LoVo (cell line): Measurements from ENCODE around the gene MGAT4B.

Experiments used
- DNase-seq: peaks from one replicate; pipeline ENCODE4 v3.0.0-alpha.2; 2016; ENCODE audit warnings: low spot score

The MGAT4B gene

GRCh38 chr5:179825655-179826182 lies 19.1 kb upstream of the MGAT4B start:
- no peak for DNase-seq

- no peak for DNase-seq
Measured at GRCh38 chr5:179824745-179825112, 18.1 kb upstream of the MGAT4B start.

GRCh38 chr5:179823937-179824744 lies 17.5 kb upstream of the MGAT4B start:
- DNase-seq: no peak

- no peak for DNase-seq
Measured at GRCh38 chr5:179822444-179822990, 15.9 kb upstream of the MGAT4B start.

GRCh38 chr5:179822059-179822432 lies 15.4 kb upstream of the MGAT4B start:
- DNase-seq: peak; percentile 36

GRCh38 chr5:179821298-179822058 lies 14.8 kb upstream of the MGAT4B start:
- peak; percentile 92 for DNase-seq

GRCh38 chr5:179820483-179821297 lies 14.0 kb upstream of the MGAT4B start, which contains the start of gene SQSTM1:
Gene SQSTM1, plus strand, starts transcription at chr5:179820905. Its CDS starts 32 bp downstream, at chr5:179820937.
- peak; percentile 81 for DNase-seq

- DNase-seq: no peak
Measured at GRCh38 chr5:179820127-179820482, 13.4 kb upstream of the MGAT4B start.

- DNase-seq: peak; percentile 83
Measured at GRCh38 chr5:179819296-179820126, 12.8 kb upstream of the MGAT4B start.

- DNase-seq: peak; percentile 98
Measured at GRCh38 chr5:179818746-179819295, 12.2 kb upstream of the MGAT4B start.

GRCh38 chr5:179817890-179818745 lies 11.5 kb upstream of the MGAT4B start:
- no peak for DNase-seq

GRCh38 chr5:179817470-179817840 lies 10.8 kb upstream of the MGAT4B start:
- DNase-seq: no peak

GRCh38 chr5:179816796-179817469 lies 10.3 kb upstream of the MGAT4B start:
- DNase-seq: no peak

GRCh38 chr5:179816401-179816795 lies 9.7 kb upstream of the MGAT4B start:
- DNase-seq: no peak

GRCh38 chr5:179815491-179816249 lies 9.0 kb upstream of the MGAT4B start:
- no peak for DNase-seq

- no peak for DNase-seq
Measured at GRCh38 chr5:179814090-179814489, 7.4 kb upstream of the MGAT4B start.

GRCh38 chr5:179812997-179813607 lies 6.4 kb upstream of the MGAT4B start:
- no peak for DNase-seq
